ENCODE data around the gene FNDC3B.

FNDC3B gene

GRCh38 chr3:172257648-172258400, 218.4 kb downstream of the FNDC3B start:
- H3K9me3 ChIP-seq: no peaks in the 10 kb centered on the region
- H3K36me3 ChIP-seq: no peaks in the 10 kb centered on the region; the same call in 1 of the 2 replicates
- no peaks in the 10 kb centered on the region for H3K27me3 ChIP-seq
- no peak for TF ChIP-seq CTCF (IDR thresholded peaks at IDR 0.05; ENCODE audit: low read depth, low read length)
- DNase-seq: no peak
- peaks cover 8% of the 10 kb centered on the region; the same call in 1 of the 2 replicates for H3K4me1 ChIP-seq
- H3K4me3 ChIP-seq (ENCODE audit: low read depth, low read length): no peak overlapping the region

- Histone ChIP-seq H3K4me1 (peaks cover 8% of the 10 kb centered on the region; the same call in 1 of the 2 replicates), H3K4me3 (ENCODE audit: low read depth, low read length) (no peak overlapping the region), H3K36me3 (no peaks in the 10 kb centered on the region; the same call in 1 of the 2 replicates), H3K9me3 (no peaks in the 10 kb centered on the region), H3K27me3 (no peaks in the 10 kb centered on the region)
- no peak for TF ChIP-seq CTCF (IDR thresholded peaks at IDR 0.05; ENCODE audit: low read depth, low read length)
- no peak for DNase-seq
These were observed 219.2 kb downstream of the FNDC3B start for GRCh38 chr3:172258624-172259023.

GRCh38 chr3:172259111-172259541, 219.7 kb downstream of the FNDC3B start:
- no peak for DNase-seq
- no peak for TF ChIP-seq CTCF (IDR thresholded peaks at IDR 0.05; ENCODE audit: low read depth, low read length)
- no peak overlapping the region for H3K4me3 ChIP-seq (ENCODE audit: low read depth, low read length)
- no peaks in the 10 kb centered on the region; the same call in 1 of the 2 replicates for H3K36me3 ChIP-seq
- H3K4me1 ChIP-seq: peaks cover 8% of the 10 kb centered on the region; the same call in 1 of the 2 replicates
- H3K9me3 ChIP-seq: no peaks in the 10 kb centered on the region
- H3K27me3 ChIP-seq: no peaks in the 10 kb centered on the region

GRCh38 chr3:172259726-172260248, 220.4 kb downstream of the FNDC3B start:
- no peak overlapping the region for H3K4me3 ChIP-seq (ENCODE audit: low read depth, low read length)
- no peak for TF ChIP-seq CTCF (IDR thresholded peaks at IDR 0.05; ENCODE audit: low read depth, low read length)
- H3K9me3 ChIP-seq: no peaks in the 10 kb centered on the region
- no peaks in the 10 kb centered on the region; the same call in 1 of the 2 replicates for H3K36me3 ChIP-seq
- peaks cover 8% of the 10 kb centered on the region; the same call in 1 of the 2 replicates for H3K4me1 ChIP-seq
- no peaks in the 10 kb centered on the region for H3K27me3 ChIP-seq
- DNase-seq: no peak

- Histone ChIP-seq H3K27me3 (no peaks in the 10 kb centered on the region), H3K36me3 (no peaks in the 10 kb centered on the region; the same call in 1 of the 2 replicates), H3K9me3 (no peaks in the 10 kb centered on the region), H3K4me1 (peaks cover 8% of the 10 kb centered on the region; the same call in 1 of the 2 replicates), H3K4me3 (ENCODE audit: low read depth, low read length) (no peak overlapping the region)
- no peak for TF ChIP-seq CTCF (IDR thresholded peaks at IDR 0.05; ENCODE audit: low read depth, low read length)
- DNase-seq: no peak
These were observed 221.0 kb downstream of the FNDC3B start for GRCh38 chr3:172260381-172260780.

- no peak for TF ChIP-seq CTCF (IDR thresholded peaks at IDR 0.05; ENCODE audit: low read depth, low read length)
- Histone ChIP-seq H3K27me3 (no peaks in the 10 kb centered on the region), H3K36me3 (no peaks in the 10 kb centered on the region; the same call in 1 of the 2 replicates), H3K4me1 (peaks cover 8% of the 10 kb centered on the region; the same call in 1 of the 2 replicates), H3K4me3 (ENCODE audit: low read depth, low read length) (no peak overlapping the region), H3K9me3 (no peaks in the 10 kb centered on the region)
- no peak for DNase-seq
These were observed 221.7 kb downstream of the FNDC3B start for GRCh38 chr3:172261054-172261453.

Measured in BE2C (cell line).